H9 (cell line): Measurements from ENCODE around the gene GRIK3. TPM values are rescaled to one million over a fixed set of nuclear protein-coding genes. Genes with fewer than 3 reads are reported as not detected.

ENCODE experiments used
- DNase-seq: peaks from one replicate; pipeline ENCODE4 v3.0.0-alpha.2; 2017
- H2AFZ ChIP-seq: one replicate; pipeline ENCODE4 v1.6.1; 2013; ENCODE audit warnings: mild to moderate bottlenecking, low read length, control low read depth, moderate library complexity
- H2AK5ac ChIP-seq: 2 replicates; pipeline ENCODE4 v1.6.1; 2013; ENCODE audit warnings: low read length, control low read depth, mixed read lengths; ENCODE audit not compliant: insufficient read length
- H2BK120ac ChIP-seq: one replicate; pipeline ENCODE4 v1.6.1; 2013; ENCODE audit warnings: low read depth, mild to moderate bottlenecking, low read length, control low read depth, inconsistent platforms; ENCODE audit not compliant: poor library complexity, severe bottlenecking
- H2BK12ac ChIP-seq: 2 replicates; pipeline ENCODE4 v1.6.1; 2013; ENCODE audit warnings: low read length, control low read depth, mixed read lengths, low read depth; ENCODE audit not compliant: insufficient read length
- H2BK15ac ChIP-seq: 2 replicates; pipeline ENCODE4 v1.6.1; 2013; ENCODE audit warnings: low read depth, low read length, control low read depth
- H2BK20ac ChIP-seq: one replicate; pipeline ENCODE4 v1.6.1; 2013; ENCODE audit warnings: low read depth, mild to moderate bottlenecking, low read length, control low read depth, inconsistent platforms; ENCODE audit not compliant: poor library complexity, severe bottlenecking
- H2BK5ac ChIP-seq: 2 replicates; pipeline ENCODE4 v1.6.1; 2013; ENCODE audit warnings: low read length, control low read depth, mixed read lengths; ENCODE audit not compliant: insufficient read length
- H3K14ac ChIP-seq: 2 replicates; pipeline ENCODE4 v1.6.1; 2013; ENCODE audit warnings: low read length, control low read depth; ENCODE audit not compliant: insufficient read depth
- H3K18ac ChIP-seq: 2 replicates; pipeline ENCODE4 v1.6.1; 2013; ENCODE audit warnings: low read depth, mild to moderate bottlenecking, mixed read lengths, low read length, control low read depth; ENCODE audit not compliant: insufficient read length
- H3K23ac ChIP-seq: 2 replicates; pipeline ENCODE4 v1.6.1; 2013; ENCODE audit warnings: low read length, control low read depth, mixed read lengths, low read depth; ENCODE audit not compliant: insufficient read length
- H3K23me2 ChIP-seq: 2 replicates; pipeline ENCODE4 v1.6.1; 2013; ENCODE audit warnings: low read depth, mild to moderate bottlenecking, mixed read lengths, low read length, control low read depth; ENCODE audit not compliant: insufficient read length, poor library complexity, severe bottlenecking
- H3K27ac ChIP-seq: 2 replicates; pipeline ENCODE4 v1.5.1; 2013; ENCODE audit warnings: low read length, control low read depth, mixed read lengths, low read depth; ENCODE audit not compliant: insufficient read length
- H3K27me3 ChIP-seq: 2 replicates; pipeline ENCODE4 v1.6.1; 2013; ENCODE audit warnings: low read length, control low read depth, inconsistent platforms; ENCODE audit not compliant: insufficient read depth
- H3K4ac ChIP-seq: 2 replicates; pipeline ENCODE4 v1.6.1; 2013; ENCODE audit warnings: low read depth, mild to moderate bottlenecking, control low read depth, inconsistent platforms, low read length, moderate library complexity
- H3K4me1 ChIP-seq: 2 replicates; pipeline ENCODE4 v1.6.1; 2013; ENCODE audit warnings: low read length, control low read depth, inconsistent platforms; ENCODE audit not compliant: insufficient read depth
- H3K4me2 ChIP-seq: 2 replicates; pipeline ENCODE4 v1.6.1; 2013; ENCODE audit warnings: low read length, control low read depth, mixed read lengths; ENCODE audit not compliant: insufficient read length, insufficient read depth
- H3K56ac ChIP-seq: 2 replicates; pipeline ENCODE4 v1.6.1; 2013; ENCODE audit warnings: low read depth, mild to moderate bottlenecking, mixed read lengths, low read length, control low read depth; ENCODE audit not compliant: insufficient read length
- H3K79me1 ChIP-seq: 2 replicates; pipeline ENCODE4 v1.6.1; 2013; ENCODE audit warnings: low read depth, mild to moderate bottlenecking, moderate library complexity, low read length, control low read depth, inconsistent platforms; ENCODE audit not compliant: insufficient read depth, poor library complexity, severe bottlenecking
- H3K79me2 ChIP-seq: 2 replicates; pipeline ENCODE4 v1.6.1; 2013; ENCODE audit warnings: low read length, control low read depth, inconsistent platforms; ENCODE audit not compliant: insufficient read depth
- H3K9ac ChIP-seq: 2 replicates; pipeline ENCODE4 v1.6.1; 2013; ENCODE audit warnings: low read length, control low read depth, mixed read lengths; ENCODE audit not compliant: insufficient read length; ENCODE audit errors: extremely low read depth
- H3K9me3 ChIP-seq: one replicate; pipeline ENCODE4 v1.6.1; 2013; ENCODE audit warnings: low read depth, low read length, inconsistent platforms; ENCODE audit not compliant: control insufficient read depth
- H3T11ph ChIP-seq: one replicate; pipeline ENCODE4 v1.6.1; 2013; ENCODE audit warnings: mild to moderate bottlenecking, low read length, control low read depth, inconsistent platforms
- H4K20me1 ChIP-seq: one replicate; pipeline ENCODE4 v1.6.1; 2013; ENCODE audit not compliant: control insufficient read depth, insufficient read length, insufficient read depth
- H4K5ac ChIP-seq: 2 replicates; pipeline ENCODE4 v1.6.1; 2013; ENCODE audit warnings: low read depth, mild to moderate bottlenecking, mixed read lengths, low read length, control low read depth; ENCODE audit not compliant: insufficient read length
- H4K8ac ChIP-seq: replicated peaks from 2 replicates; pipeline ENCODE4 v1.6.1; 2013; ENCODE audit warnings: low read length, control low read depth, mixed read lengths, low read depth; ENCODE audit not compliant: insufficient read length
- H4K91ac ChIP-seq: 2 replicates; pipeline ENCODE4 v1.6.1; 2013; ENCODE audit warnings: low read depth, mild to moderate bottlenecking, moderate library complexity, mixed read lengths, low read length, control low read depth; ENCODE audit not compliant: insufficient read length
- H3K27ac Mint-ChIP-seq, 3 experiments: 2 replicates in 2 of 3; 3 replicates in 1 of 3; pipeline ENCODE4 v1.8.0; 2020 to 2021; ENCODE audit warnings: mixed read lengths in 3 of 3, mild to moderate bottlenecking in 1 of 3, moderate library complexity in 1 of 3
- H3K27me3 Mint-ChIP-seq: 2 replicates; pipeline ENCODE4 v1.8.0; 2021; ENCODE audit warnings: low read depth, mild to moderate bottlenecking, moderate library complexity, mixed read lengths
- H3K36me3 Mint-ChIP-seq, 3 experiments: 2 replicates in 2 of 3; 3 replicates in 1 of 3; pipeline ENCODE4 v1.8.0; 2020 to 2021; ENCODE audit warnings: low read depth in 3 of 3, mixed read lengths in 3 of 3; ENCODE audit not compliant: insufficient read depth in 1 of 3
- H3K4me1 Mint-ChIP-seq, 2 experiments: 2 replicates each; pipeline ENCODE4 v1.8.0; 2020; ENCODE audit warnings: mixed read lengths in 2 of 2
- H3K4me3 Mint-ChIP-seq, 2 experiments: 2 replicates in 1 of 2; 3 replicates in 1 of 2; pipeline ENCODE4 v1.8.0; 2020 to 2021; ENCODE audit warnings: mild to moderate bottlenecking in 2 of 2, mixed read lengths in 2 of 2, moderate library complexity in 1 of 2
- H3K9me3 Mint-ChIP-seq, 2 experiments: 2 replicates in 1 of 2; 3 replicates in 1 of 2; pipeline ENCODE4 v1.8.0; 2020; ENCODE audit warnings: mild to moderate bottlenecking in 2 of 2, mixed read lengths in 2 of 2, moderate library complexity in 1 of 2
- WGBS: extraction: QIAGEN DNeasy Blood & Tissue Kit; methylation state at CpG from one replicate; pipeline ENCODE4 v1.1.7; 2013; ENCODE audit warnings: missing lambda C conversion rate, low lambda C conversion rate, mixed read lengths; ENCODE audit not compliant: insufficient read length; ENCODE audit errors: extremely low coverage; 5-methylcytosine and 5-hydroxymethylcytosine counted together
- total RNA-seq: library from RNA; stranded (reverse); gene quantifications from 2 replicates; pipeline ENCODE4 v1.2.1, GENCODE V29; 2021
- TF ChIP-seq, protein P1 (sequence below): fragments of 200-600 bp; sonication (generic); conservative IDR thresholded peaks from 3 replicates; pipeline ENCODE4 v1.8.0; 2021; ENCODE audit warnings: antibody characterized with exemption, mild to moderate bottlenecking

GRIK3 gene
- total RNA-seq, 1 experiment from 2014 or later = 1.7 TPM

DNA sequence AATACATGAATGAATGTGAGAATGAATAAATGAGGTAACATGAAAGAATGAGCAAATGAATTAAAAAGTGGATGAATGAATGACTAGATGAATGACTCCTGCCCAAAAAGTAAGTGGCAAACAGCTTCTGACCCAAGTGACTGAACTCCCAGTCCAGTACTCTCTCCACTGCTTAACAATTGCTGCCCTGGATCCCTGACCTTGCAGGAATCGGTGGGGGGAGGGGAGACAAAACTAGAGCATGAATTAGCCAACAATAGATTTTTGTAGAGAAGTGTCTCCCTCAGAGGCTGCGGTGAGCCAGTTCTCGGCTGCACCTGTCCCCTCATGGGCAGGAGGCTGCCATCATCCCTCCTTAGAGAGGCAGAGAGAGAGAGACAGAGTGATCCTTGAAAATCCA is 5.9 kb upstream of the GRIK3 start:
- Histone ChIP-seq H2AFZ (no peak overlapping the region), H3K18ac (no peak overlapping the region), H3K79me1 (no peaks in the 10 kb centered on the region), H3K9ac (no peak overlapping the region), H3K14ac (no peak overlapping the region), H4K5ac (no peak overlapping the region), H4K8ac (no peak overlapping the region), H2BK12ac (no peak overlapping the region), H2BK5ac (no peak overlapping the region), H2BK15ac (no peak overlapping the region), H2BK20ac (no peak overlapping the region), H2AK5ac (no peak overlapping the region), H2BK120ac (no peak overlapping the region), H4K20me1 (no peaks in the 10 kb centered on the region), H3K9me3 (no peaks in the 10 kb centered on the region), H3K27ac (no peak overlapping the region), H3K56ac (no peak overlapping the region), H3K27me3 (peaks cover 3% of the 10 kb centered on the region; the same call in 1 of the 2 replicates), H3T11ph (no peak overlapping the region), H3K4me2 (no peak overlapping the region), H3K23me2 (peaks cover under 1% of the 10 kb centered on the region), H3K4ac (no peak overlapping the region), H3K79me2 (no peaks in the 10 kb centered on the region), H4K91ac (no peak overlapping the region), H3K4me1 (peaks cover 24% of the 10 kb centered on the region), H3K23ac (no peak overlapping the region)
- Mint-ChIP-seq H3K27me3 (peaks cover 65% of the 10 kb centered on the region), H3K4me1 (peaks cover 85 to 90% of the 10 kb centered on the region in 2 experiments), H3K27ac (no peak overlapping the region), H3K4me3 (no peak overlapping the region), H3K36me3 (no peaks in the 10 kb centered on the region), H3K9me3 (no peaks in the 10 kb centered on the region; a peak in 1 of 5 replicates)
- TF ChIP-seq, protein P1, sequence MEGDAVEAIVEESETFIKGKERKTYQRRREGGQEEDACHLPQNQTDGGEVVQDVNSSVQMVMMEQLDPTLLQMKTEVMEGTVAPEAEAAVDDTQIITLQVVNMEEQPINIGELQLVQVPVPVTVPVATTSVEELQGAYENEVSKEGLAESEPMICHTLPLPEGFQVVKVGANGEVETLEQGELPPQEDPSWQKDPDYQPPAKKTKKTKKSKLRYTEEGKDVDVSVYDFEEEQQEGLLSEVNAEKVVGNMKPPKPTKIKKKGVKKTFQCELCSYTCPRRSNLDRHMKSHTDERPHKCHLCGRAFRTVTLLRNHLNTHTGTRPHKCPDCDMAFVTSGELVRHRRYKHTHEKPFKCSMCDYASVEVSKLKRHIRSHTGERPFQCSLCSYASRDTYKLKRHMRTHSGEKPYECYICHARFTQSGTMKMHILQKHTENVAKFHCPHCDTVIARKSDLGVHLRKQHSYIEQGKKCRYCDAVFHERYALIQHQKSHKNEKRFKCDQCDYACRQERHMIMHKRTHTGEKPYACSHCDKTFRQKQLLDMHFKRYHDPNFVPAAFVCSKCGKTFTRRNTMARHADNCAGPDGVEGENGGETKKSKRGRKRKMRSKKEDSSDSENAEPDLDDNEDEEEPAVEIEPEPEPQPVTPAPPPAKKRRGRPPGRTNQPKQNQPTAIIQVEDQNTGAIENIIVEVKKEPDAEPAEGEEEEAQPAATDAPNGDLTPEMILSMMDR = no peak
- no peak for DNase-seq
- WGBS = no CpG with 5 or more reads among the region's 3 CpGs
